RWPE1 (cell line): ENCODE results near the gene TSHR.
"Not testable (repeated sequence)": the region's sequence is repeated elsewhere in the genome, so short reads cannot be mapped to it uniquely, and the experiment has no call there.

Source experiments
- CTCF ChIA-PET: fragments of 350-600 bp; sonication (Branson Sonifier 250); formaldehyde crosslinking; extraction: SDS; loops from one replicate; lab custom pipeline; 2021; lab: Yijun Ruan, JAX
- POLR2A ChIA-PET: fragments of 400-600 bp; formaldehyde crosslinking; extraction: SDS; loops from one replicate; lab custom pipeline; 2020; ENCODE audit warnings: antibody characterized with exemption; ENCODE audit not compliant: low non-redundant PET; lab: Yijun Ruan, JAX
- DNase-seq: peaks from one replicate; pipeline ENCODE4 v3.0.0; 2012; ENCODE audit warnings: low spot score
- H3K27ac ChIP-seq: fragments of 450-650 bp; 2 replicates; pipeline ENCODE4 v1.5.1; 2017
- TF ChIP-seq, protein P1 (sequence below): fragments of 450-650 bp; conservative IDR thresholded peaks from 2 replicates; pipeline ENCODE4 v1.5.1; 2017; ENCODE audit warnings: low read depth, mild to moderate bottlenecking

The TSHR gene

DNA sequence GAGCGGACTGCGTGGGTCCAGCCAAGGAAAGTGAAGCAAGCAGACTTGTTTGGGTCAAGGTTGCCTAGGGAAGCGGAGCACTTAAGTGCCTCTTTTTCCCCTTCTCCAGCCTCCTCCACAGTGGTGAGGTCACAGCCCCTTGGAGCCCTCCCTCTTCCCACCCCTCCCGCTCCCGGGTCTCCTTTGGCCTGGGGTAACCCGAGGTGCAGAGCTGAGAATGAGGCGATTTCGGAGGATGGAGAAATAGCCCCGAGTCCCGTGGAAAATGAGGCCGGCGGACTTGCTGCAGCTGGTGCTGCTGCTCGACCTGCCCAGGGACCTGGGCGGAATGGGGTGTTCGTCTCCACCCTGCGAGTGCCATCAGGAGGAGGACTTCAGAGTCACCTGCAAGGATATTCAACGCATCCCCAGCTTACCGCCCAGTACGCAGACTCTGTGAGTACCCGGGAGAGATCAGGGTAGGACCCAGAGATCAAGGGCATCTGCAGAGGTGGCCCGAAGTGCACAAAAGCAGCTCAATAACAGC is at the start of gene TSHR:
Gene TSHR, plus strand, starts transcription at position 206 of the 526 bp plus-strand sequence. Its CDS starts 60 bp downstream, at position 266.
- no peak within 1 kb of the TSS for H3K27ac ChIP-seq
- TF ChIP-seq, protein P1, sequence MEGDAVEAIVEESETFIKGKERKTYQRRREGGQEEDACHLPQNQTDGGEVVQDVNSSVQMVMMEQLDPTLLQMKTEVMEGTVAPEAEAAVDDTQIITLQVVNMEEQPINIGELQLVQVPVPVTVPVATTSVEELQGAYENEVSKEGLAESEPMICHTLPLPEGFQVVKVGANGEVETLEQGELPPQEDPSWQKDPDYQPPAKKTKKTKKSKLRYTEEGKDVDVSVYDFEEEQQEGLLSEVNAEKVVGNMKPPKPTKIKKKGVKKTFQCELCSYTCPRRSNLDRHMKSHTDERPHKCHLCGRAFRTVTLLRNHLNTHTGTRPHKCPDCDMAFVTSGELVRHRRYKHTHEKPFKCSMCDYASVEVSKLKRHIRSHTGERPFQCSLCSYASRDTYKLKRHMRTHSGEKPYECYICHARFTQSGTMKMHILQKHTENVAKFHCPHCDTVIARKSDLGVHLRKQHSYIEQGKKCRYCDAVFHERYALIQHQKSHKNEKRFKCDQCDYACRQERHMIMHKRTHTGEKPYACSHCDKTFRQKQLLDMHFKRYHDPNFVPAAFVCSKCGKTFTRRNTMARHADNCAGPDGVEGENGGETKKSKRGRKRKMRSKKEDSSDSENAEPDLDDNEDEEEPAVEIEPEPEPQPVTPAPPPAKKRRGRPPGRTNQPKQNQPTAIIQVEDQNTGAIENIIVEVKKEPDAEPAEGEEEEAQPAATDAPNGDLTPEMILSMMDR: no peak
- ChIA-PET POLR2A (no interaction called here), CTCF (interaction anchor here (0.6 to 1.0 kb wide), 5 partner anchors 16 to 610 kb away, joined by 3 to 5 read pairs (median 3); no protein-coding TSS in a partner anchor)
- no peak for DNase-seq

DNA sequence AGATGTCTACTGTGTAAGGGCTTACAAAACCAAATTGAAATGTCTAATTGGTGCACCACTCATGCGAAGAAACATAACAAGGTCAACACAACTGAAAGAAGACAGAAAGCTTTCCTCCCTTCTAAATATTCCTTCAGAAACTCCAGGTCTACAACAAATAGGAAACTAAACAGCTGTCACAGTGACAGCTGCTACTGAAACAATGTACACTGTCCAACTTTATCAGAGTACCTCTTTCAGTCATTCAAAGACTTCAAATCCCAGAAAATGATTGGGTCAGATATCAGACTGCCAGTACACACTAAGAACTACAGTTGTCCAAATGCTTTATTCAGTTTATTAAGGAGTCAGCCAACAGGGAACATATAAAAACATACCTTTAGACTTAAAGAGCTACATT is 49.1 kb upstream of the TSHR start:
- H3K27ac ChIP-seq: no peak overlapping the region
- TF ChIP-seq, protein P1: no peak
- DNase-seq: no peak
- ChIA-PET POLR2A (no interaction called here), CTCF (interaction anchor here (0.5 kb wide), 1 partner anchor 1091 kb away, joined by 6 read pairs; no protein-coding TSS in a partner anchor)

DNA sequence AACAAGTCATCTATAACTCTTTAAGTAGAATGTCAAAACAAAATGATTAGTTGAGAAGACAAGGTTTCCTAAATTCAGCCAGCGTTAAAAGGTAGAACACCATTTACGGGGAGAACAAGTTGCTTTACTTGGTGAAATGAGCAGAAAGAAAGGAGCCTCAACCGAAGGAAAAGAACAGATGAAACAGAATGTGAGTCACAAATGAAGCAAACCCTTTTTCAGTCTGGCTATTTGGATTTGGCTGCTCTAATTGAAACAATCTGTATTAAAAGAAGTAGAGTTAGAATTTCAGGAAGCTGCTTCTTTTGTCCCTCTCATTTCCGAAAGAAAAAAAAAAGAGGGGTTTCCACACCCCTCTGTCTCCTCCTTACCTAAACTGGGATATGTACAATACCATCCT is 48.5 kb upstream of the TSHR start:
- TF ChIP-seq, protein P1: no peak
- H3K27ac ChIP-seq: no peak overlapping the region
- no peak for DNase-seq
- CTCF ChIA-PET: interaction anchor here (0.5 kb wide), 1 partner anchor 1092 kb away, joined by 6 read pairs; no protein-coding TSS in a partner anchor
- POLR2A ChIA-PET: no interaction called here

DNA sequence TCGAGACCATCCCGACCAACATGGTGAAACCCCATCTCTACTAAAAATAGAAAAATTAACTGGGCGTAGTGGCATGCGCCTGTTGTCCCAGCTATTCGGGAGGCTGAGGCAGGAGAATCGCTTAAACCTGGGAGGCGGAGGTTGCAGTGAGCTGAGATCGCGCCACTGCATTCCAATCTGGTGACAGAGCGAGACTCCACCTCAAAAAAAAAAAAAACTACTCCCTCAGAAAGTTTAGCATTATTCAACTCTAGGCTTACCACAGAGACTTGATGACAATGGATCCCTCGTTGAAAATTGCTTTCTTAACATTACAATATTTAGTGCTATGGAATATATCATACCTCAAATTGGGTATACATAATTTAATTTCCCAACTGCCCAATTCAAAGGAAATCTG is 43.4 kb upstream of the TSHR start:
- DNase-seq, POLR2A ChIA-PET, H3K27ac ChIP-seq: not testable (repeated sequence)
- CTCF ChIA-PET: interaction anchor here (0.6 kb wide), 1 partner anchor 861 kb away, joined by 4 read pairs; no protein-coding TSS in a partner anchor

DNA sequence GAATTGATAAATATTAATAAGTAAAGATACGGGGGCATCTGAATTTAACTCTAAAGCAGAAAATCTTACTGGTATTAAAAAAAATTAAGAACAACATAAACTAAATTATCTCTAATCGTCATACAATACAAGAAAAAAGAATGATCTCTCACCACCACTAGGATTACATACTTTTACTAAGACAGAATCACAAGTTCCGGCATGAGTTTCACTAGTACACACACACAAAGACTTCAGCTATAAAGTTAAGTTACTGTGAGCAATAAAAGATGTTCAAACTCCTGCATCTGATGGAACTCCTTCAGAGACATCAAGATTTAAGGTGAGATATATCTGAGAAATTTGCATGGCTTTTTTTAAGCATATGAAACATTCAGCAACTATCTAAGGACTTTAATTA is 35.8 kb upstream of the TSHR start:
- H3K27ac ChIP-seq: no peak overlapping the region
- ChIA-PET POLR2A (no interaction called here), CTCF (interaction anchor here (0.6 kb wide), 1 partner anchor 1556 kb away, joined by 4 read pairs; no protein-coding TSS in a partner anchor)
- TF ChIP-seq, protein P1: no peak
- no peak for DNase-seq

DNA sequence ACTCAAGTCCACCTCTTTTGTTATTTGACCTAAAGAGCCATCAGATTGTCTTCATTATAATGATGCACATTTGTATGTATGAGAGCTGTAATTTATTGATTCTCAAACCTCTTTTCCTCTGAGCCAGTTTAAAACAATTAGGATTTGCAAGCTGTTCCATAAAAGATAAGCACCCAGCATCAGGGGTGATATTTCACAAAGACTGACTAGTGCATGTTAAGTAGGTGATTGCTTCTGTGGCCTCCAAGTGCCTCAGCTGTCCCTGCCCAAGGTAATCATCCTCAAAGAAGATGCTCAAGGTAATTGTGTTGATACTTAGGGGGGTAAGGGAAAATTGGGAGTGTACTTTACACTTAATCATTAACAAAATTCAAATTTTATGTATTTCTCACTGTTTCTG is 32.1 kb upstream of the TSHR start:
- DNase-seq: no peak
- ChIA-PET CTCF (no interaction called here), POLR2A (no interaction called here)
- TF ChIP-seq, protein P1: no peak
- no peak overlapping the region for H3K27ac ChIP-seq

DNA sequence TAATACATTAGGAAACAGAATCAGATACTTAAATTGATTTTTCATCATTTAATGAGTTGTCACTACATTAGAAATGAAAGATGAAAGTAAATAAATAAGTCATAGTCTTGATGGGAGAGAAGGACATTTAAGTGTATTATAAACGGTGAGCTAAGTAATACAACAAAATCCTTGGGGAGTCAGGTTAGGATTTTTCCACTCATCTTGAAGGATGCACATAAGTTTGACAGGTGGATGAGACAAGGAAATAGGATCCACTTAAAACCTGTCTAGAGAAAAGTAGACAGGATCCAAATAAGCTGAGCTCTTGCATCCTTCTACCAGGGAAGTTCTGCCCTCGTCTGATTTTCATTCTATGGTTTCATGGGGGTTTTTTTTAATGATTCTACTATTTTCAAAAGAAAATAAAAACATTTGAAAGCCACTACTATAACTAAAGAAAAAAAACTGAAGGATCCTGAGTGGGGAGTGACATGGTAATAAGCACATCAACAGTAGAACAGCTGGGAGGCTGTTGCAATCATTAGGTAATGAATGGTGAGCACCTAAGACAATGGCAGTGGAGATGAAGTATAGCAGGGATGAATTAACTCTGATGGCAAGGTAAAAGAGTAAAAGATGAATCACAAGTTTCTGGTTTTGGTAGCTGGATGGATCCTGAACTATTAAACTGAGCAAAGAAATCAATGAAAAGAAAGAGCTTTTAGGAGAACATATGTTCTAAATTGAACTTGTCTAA is 30.9 kb upstream of the TSHR start:
- no peak for DNase-seq
- no peak overlapping the region for H3K27ac ChIP-seq
- ChIA-PET POLR2A (no interaction called here), CTCF (interaction anchor here (0.6 kb wide), 1 partner anchor 1768 kb away, joined by 3 read pairs; no protein-coding TSS in a partner anchor)
- TF ChIP-seq, protein P1: no peak
